Esophagus squamous epithelium (tissue), 5 donors: Measurements from ENCODE around the gene ASPA. TPM values are rescaled to one million over a fixed set of nuclear protein-coding genes. Genes with fewer than 3 reads are reported as not detected.

Source experiments
- DNase-seq: peaks from one replicate; lab custom pipeline; 2025; lab: John Stamatoyannopoulos, UW
- H3K27ac ChIP-seq, 4 donors: fragments of 200-600 bp; sonication (generic); one replicate each; pipeline ENCODE4 v1.5.1; 2016 to 2019; ENCODE audit warnings: mild to moderate bottlenecking in 1 of 4
- H3K27me3 ChIP-seq, 4 donors: fragments of 200-600 bp; sonication (generic); 1 replicate in 3 of 4; 2 replicates in 1 of 4; pipeline versions ENCODE4 v1.5.1 to v1.6.0; 2017 to 2021; ENCODE audit warnings: antibody characterized with exemption in 1 of 4
- H3K36me3 ChIP-seq, 3 donors: fragments of 200-600 bp; sonication (generic); one replicate each; pipeline ENCODE4 v1.5.1; 2016 to 2019
- H3K4me1 ChIP-seq, 3 donors: fragments of 200-600 bp; sonication (generic); one replicate each; pipeline ENCODE4 v1.5.1; 2017 to 2019
- H3K4me3 ChIP-seq, 4 donors: fragments of 200-600 bp; sonication (generic); 1 replicate in 3 of 4; 2 replicates in 1 of 4; pipeline ENCODE4 v1.5.1; 2016 to 2019; ENCODE audit warnings: mild to moderate bottlenecking in 2 of 4, moderate library complexity in 1 of 4
- H3K9me3 ChIP-seq, 3 donors: fragments of 200-600 bp; sonication (generic); one replicate each; pipeline ENCODE4 v1.5.1; 2016 to 2019
- POLR2A ChIP-seq, 4 donors: fragments of 450-650 bp; IDR thresholded peaks; one replicate each; pipeline ENCODE4 v1.6.1; 2017; ENCODE audit warnings: antibody characterized with exemption in 4 of 4, mild to moderate bottlenecking in 4 of 4, moderate library complexity in 3 of 4
- WGBS, 2 donors: methylation state at CpG; one replicate each; pipeline ENCODE4 v1.1.5; 2018; 5-methylcytosine and 5-hydroxymethylcytosine counted together
- intact Hi-C: fragments of 100-400 bp; cut with DNase I; formaldehyde crosslinking; loops from one replicate; pipeline ENCODE4 v1.15.0; 2022
- total RNA-seq, 4 donors: library from RNA; depleted of rRNA; stranded (reverse); fragments of >200 nt; gene quantifications; one replicate each; pipeline ENCODE4 v1.1.0, GENCODE V29; 2016
- TF ChIP-seq, protein P1 (sequence below), 6 experiments: fragments of 450-650 bp in 4 of 6; fragments of 200-600 bp in 2 of 6; sonication (generic) in 2 of 6; IDR thresholded peaks; one replicate each; pipeline ENCODE4 v1.5.1; 2016 to 2019; ENCODE audit warnings: antibody characterized with exemption in 6 of 6, mild to moderate bottlenecking in 4 of 6, moderate library complexity in 4 of 6
- donor health status: DM: yes; HTN: yes; CAD: no.

Gene ASPA
- total RNA-seq, 4 donors from 2014 or later = 0.22 to 0.76 (median 0.23) TPM; not detected in 1

DNA sequence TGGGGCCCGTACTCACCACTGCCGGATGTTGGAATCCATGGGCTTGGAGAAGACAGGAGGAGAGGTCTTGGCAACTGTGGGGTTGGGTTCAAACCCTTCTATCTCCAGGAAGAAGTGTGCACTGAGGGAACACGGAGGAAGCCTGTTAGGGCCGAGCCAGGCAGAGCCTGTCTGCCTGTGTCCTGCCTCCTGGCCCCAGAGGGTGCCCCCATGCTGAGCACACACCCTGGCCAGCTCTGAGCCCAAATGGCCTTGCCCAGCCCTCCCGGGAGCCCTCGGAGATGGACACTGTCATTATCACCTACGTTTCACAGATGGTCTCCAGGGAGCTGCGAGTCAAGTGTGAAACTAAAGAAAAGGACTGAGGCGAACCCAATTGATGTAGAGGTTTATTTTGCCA is 69.4 kb downstream of the ASPA start:
- H3K4me3 ChIP-seq = no peak overlapping the region
- no peak overlapping the region for H3K27ac ChIP-seq
- H3K36me3 ChIP-seq = no peaks in the 10 kb centered on the region
- no peaks in the 10 kb centered on the region for H3K9me3 ChIP-seq
- TF ChIP-seq POLR2A (IDR thresholded peaks at IDR 0.05) = no peak
- TF ChIP-seq, protein P1, sequence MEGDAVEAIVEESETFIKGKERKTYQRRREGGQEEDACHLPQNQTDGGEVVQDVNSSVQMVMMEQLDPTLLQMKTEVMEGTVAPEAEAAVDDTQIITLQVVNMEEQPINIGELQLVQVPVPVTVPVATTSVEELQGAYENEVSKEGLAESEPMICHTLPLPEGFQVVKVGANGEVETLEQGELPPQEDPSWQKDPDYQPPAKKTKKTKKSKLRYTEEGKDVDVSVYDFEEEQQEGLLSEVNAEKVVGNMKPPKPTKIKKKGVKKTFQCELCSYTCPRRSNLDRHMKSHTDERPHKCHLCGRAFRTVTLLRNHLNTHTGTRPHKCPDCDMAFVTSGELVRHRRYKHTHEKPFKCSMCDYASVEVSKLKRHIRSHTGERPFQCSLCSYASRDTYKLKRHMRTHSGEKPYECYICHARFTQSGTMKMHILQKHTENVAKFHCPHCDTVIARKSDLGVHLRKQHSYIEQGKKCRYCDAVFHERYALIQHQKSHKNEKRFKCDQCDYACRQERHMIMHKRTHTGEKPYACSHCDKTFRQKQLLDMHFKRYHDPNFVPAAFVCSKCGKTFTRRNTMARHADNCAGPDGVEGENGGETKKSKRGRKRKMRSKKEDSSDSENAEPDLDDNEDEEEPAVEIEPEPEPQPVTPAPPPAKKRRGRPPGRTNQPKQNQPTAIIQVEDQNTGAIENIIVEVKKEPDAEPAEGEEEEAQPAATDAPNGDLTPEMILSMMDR (IDR thresholded peaks at IDR 0.05) = no peak
- 72 to 77% methylated on average over 4 to 9 of the region's 9 CpGs for WGBS, 2 donors
- intact Hi-C loops = no loop called here
- no peaks in the 10 kb centered on the region for H3K4me1 ChIP-seq
- peaks cover 0 to 25% (median 0%) of the 10 kb centered on the region in 4 donors for H3K27me3 ChIP-seq
- no peak for DNase-seq

DNA sequence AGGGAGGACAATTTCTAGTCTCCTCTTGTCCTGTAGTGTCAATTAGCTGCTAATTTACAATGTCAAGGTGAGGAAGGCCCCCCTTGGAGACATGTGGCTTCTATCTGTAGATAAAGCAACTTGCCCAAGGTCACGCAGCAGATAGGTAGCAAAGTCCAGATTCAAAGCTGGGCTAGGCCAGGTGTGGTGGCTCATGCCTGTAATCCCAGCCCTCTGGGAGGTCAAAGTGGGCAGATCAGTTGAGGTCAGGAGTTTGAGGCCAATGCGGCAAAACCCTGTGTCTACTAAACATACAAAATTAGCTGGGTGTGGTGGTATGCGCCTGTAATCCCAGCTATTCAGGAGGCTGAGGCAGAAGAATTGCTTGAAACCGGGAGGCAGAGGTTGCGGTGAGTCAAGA is 70.7 kb downstream of the ASPA start:
- no peak for TF ChIP-seq POLR2A (IDR thresholded peaks at IDR 0.05)
- no peak overlapping the region for H3K27ac ChIP-seq
- H3K36me3 ChIP-seq = no peaks in the 10 kb centered on the region
- WGBS, 2 donors = 97% methylated on average over 4 of the region's 5 CpGs; no CpG with 5 or more reads in 1 of the 2 donors
- intact Hi-C loops = no loop called here
- H3K4me3 ChIP-seq = no peak overlapping the region
- no peak for DNase-seq
- no peaks in the 10 kb centered on the region for H3K9me3 ChIP-seq
- H3K27me3 ChIP-seq = peaks cover 0 to 25% (median 0%) of the 10 kb centered on the region in 4 donors
- H3K4me1 ChIP-seq = no peaks in the 10 kb centered on the region

GRCh38 chr17:3546997-3547396 is 71.2 kb downstream of the ASPA start:
- no peak for DNase-seq
- intact Hi-C loops = no loop called here
- Histone ChIP-seq H3K27me3 (peaks cover 0 to 25% (median 0%) of the 10 kb centered on the region in 4 donors), H3K4me1 (no peaks in the 10 kb centered on the region), H3K4me3 (no peak overlapping the region), H3K27ac (no peak overlapping the region), H3K36me3 (no peaks in the 10 kb centered on the region), H3K9me3 (no peaks in the 10 kb centered on the region)
- WGBS, 2 donors = 77 to 85% methylated on average over 2 to 6 of the region's 8 CpGs
- TF ChIP-seq, protein P1 (IDR thresholded peaks at IDR 0.05) = no peak
- TF ChIP-seq POLR2A (IDR thresholded peaks at IDR 0.05) = no peak

- 60 to 75% methylated on average over 2 to 9 of the region's 11 CpGs for WGBS, 2 donors
- Histone ChIP-seq H3K4me1 (no peaks in the 10 kb centered on the region), H3K4me3 (no peak overlapping the region), H3K27me3 (peaks cover 0 to 23% (median 0%) of the 10 kb centered on the region in 4 donors), H3K27ac (no peak overlapping the region), H3K36me3 (no peaks in the 10 kb centered on the region), H3K9me3 (no peaks in the 10 kb centered on the region)
- TF ChIP-seq, protein P1 (IDR thresholded peaks at IDR 0.05) = no peak
- intact Hi-C loops = no loop called here
- no peak for DNase-seq
These were observed 71.8 kb downstream of the ASPA start for GRCh38 chr17:3547628-3548027.

DNA sequence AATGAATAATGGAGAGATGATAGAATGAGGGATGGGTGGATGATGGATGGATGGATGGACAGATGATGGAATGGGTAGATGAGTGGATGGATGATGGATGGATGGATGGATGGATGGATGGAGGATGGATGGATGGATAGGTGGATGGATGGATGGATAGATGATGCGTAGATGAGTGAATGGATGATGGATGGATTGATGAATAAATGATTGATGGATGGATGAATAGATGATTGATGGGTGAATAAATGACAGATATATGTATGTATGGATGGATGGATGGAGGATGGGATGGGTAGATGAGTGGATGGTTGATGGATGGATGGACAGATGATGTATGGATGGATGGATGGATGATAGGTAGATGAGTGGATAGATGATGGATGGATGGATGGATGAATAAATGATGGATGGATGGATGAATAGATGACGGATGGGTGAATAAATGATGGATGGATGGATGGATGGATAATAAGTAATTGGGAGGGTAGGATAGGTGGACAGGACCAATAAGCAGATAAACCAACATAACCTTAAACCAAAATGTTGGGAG is 73.9 kb downstream of the ASPA start:
- Histone ChIP-seq H3K9me3 (no peaks in the 10 kb centered on the region), H3K4me3 (no peak overlapping the region), H3K27me3 (peaks cover 0 to 19% (median 0%) of the 10 kb centered on the region in 4 donors), H3K36me3 (no peaks in the 10 kb centered on the region), H3K4me1 (no peaks in the 10 kb centered on the region), H3K27ac (no peak overlapping the region)
- TF ChIP-seq POLR2A (IDR thresholded peaks at IDR 0.05) = no peak
- TF ChIP-seq, protein P1 (IDR thresholded peaks at IDR 0.05) = no peak
- intact Hi-C loops = no loop called here
- 89 to 97% methylated on average over 2 of the region's 2 CpGs for WGBS, 2 donors
- no peak for DNase-seq
